Measurements from ENCODE around the gene IFI27.
"Not testable (repeated sequence)": the region's sequence is repeated elsewhere in the genome, so short reads cannot be mapped to it uniquely, and the experiment has no call there.

IFI27 gene

DNA sequence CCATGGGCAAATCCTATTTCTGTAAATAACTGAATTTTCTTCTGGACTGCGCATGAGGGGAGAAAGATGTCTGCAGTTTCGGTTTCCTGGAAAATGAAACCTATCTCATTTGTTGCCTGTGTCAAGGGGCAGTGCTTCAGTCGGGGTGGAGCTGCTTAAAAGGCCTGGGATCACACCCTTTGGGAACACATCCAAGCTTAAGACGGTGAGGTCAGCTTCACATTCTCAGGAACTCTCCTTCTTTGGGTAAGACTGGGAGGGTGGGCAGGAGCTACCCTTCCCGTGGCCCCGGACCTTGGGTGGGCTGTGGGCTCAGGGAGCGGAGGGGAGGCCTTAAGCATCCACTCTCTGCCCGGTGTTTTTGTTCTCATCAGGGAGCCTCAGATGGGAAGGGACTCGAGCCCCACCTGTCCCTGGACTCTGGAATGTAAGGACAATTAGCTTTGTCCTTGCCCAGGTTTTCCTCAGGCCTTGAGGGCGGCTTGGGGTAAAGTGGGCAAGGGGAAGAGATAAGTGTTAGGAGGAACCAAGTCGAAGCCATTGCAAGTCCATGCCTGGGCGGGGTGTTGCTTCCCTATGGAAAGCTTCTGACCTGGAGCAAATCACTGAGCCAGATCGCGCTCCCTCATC is at the start of gene IFI27:
Gene IFI27 (plus strand): TSS at position 185 of the 630 bp plus-strand sequence.
- no peak for DNase-seq

DNA sequence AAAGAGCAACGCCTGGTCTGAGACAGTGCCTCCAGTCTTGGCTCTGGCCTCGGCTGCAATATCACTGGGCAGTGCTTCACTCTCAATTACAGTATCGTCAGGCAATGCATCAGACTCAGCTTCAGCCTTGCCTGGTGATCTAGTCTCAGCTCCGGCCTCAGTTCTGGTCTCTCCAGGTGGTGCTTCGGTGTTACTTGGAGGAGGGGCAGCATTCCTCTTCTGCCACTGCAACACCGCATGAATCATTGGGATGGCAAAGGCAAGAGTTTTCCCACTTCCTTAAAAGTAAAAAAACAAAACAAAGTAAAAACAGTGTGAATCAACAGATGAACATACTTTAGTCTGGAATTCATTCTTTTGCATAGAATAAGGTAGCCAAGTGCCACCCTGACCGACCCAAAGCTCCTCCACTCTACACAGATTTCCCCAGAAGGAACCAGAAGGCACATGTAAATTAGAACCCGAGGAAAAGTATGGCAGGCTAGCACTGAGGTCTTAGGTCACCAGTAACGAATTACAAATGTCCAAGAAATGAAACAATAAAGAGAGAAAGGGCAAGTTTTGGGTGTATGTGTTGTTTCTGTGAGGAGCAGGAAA is 48.1 kb upstream of the IFI27 start:
- DNase-seq, result no peak

DNA sequence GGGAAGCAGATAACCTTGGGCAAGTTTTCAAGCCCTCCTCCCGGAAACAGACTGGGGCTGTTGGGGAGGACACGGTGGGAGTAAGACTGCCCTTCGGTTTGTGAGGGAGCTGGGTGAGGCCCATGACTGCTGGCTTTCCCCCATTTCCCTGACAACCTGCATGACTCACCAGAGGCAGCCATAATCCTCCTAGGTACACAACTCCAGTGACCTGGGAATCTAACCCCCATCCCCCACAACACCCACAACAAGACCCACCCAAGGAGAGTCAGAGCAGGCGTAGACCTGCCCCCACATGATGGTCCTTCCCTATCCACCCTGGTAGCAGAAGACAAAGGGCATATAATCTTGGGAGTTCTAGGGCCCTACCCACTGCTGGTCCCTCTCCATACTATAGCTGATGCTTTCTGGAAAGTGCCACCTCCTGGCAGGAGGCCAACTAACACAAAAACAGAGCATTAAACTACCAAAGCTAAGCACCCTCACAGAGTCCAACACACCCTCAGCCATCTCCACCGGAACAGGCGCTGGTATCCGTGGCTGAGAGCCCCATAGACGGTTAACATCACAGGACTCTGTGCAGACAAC is 44.4 kb upstream of the IFI27 start:
- DNase-seq, result no peak

DNA sequence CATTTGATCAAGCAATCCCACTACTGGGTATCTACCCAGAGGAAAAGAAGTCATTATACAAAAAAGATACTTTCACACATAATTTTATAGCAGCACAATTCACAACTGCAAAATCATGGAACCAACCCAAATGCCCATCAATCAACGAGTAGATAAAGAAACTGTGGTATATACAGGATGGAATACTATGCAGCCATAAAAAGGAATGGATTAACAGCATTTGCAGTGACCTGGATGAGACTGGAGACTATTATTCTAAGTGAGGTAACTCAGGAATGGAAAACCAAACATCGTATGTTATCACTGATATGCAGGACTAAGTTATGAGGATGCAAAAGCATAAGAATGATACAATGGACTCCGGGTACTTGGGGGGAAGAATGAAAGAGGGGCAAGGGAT is 38.5 kb upstream of the IFI27 start:
- not testable (repeated sequence) for DNase-seq

DNA sequence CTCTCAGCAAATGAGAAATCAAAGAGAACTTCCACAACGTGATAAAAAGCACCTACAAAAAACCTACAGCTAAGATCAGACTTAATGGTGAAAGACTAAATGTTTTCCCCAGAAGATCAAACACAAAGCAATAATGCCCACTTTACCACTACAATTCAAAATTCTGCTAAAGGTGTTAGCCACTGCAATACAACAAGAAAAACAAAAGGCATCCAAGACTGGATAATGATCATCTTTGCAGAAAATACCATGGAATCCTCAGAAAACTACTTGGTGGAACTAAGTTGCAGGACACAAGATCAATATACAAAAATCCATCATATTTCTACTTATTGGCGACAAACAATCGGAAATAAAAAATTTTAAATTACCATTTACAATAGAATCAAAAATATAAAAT is 36.0 kb upstream of the IFI27 start:
- no peak for DNase-seq

DNA sequence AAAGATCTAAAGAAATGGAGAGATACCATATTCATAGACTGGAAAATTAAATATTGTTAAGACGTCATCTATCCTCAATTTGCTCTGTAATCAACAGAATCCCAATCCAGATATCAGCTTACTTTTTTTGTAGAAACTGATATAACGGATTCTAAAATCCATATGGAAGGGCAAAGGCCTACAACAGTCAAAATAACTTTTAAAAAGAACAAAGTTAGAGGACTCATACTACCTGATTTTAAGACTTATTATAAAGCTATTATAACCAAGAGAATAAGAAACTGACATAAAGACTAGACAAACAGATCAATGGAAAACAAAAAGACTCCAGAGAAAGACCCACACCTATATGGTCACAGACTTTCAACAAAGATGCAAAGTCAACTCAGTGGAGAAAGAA is 35.5 kb upstream of the IFI27 start:
- DNase-seq, result no peak

DNA sequence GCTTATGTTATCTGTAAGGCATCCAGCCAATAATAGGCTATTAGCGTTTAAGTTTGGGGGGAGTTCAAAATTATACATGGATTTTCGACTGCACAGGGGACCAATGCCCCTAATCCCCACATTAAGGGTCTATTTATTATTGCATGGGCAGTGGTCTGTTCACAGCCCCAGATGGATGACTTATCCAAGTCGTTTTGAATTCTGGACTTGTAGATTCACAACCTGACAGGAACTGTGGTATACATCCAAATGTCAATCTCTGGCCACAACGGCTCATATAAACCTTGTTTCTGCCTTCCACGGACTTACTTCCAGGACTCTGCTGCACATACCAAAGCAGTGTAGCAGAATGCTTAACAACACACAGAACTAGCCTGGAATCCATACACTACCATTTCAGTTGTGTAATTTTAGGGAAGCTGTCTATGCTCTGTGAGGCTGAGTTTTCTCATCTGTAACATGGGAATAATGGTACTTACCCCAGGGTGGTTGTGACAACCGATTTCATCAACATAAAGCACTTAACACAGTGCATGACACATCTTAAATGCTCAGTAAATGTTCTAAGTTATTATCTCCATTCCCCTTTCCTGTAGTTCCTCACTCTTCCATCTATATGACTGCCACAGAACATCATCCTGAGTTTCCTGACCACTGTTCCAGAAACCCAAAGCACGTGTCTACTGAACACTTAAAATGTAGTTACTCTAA is 33.3 kb upstream of the IFI27 start:
- DNase-seq, result no peak

DNA sequence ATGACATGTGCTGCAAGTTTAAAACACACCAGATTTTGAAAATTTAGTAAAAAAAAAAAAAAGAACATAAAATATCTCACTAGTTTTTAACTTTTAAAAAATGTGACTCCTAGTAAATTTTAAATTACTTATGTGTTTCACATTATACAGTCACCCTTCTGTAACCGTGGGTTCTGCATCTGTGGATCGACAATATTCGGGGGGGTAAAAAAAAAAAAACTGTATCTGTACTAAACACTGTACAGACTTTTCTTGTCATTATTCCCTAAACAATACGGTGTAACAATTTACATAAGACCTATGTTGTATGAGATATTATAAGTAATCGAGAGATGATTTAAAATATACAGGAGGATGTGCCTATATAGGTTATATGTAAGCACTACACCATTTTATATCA is 32.7 kb upstream of the IFI27 start:
- no peak for DNase-seq

DNA sequence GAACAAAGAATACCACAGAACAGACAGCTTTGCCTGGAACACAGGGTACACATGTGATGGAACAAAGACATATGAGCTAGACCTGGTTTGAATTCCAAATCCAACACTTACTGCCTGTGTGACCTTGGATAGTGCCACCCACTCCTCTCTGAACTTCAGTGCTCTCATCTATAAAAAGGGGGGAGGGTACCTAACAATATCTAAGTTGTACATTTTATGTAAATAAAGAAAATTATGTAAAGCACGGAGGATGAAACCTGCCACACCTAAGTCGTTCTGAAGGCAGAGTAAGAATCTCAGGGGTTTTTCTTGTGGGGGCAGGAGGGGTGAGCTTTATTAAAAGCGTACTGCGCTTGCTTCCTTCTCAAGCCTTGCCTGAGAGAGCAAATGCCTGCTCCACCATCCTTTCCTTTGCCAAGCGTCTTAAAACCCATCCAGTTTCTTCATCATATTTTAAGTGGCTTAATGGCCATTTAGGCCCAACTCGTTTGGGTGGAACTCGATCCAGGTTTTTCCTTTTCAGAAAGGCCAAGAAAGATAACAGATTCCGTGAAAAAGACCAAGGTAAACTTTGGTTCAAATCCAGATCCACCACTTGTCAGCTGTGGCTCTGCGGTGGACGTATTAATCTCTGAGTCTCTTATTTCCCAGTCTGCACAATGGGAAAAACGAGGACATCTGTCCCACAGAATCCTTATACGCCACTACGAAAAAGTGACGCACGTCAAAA is 30.5 kb upstream of the IFI27 start:
- DNase-seq, result no peak

DNA sequence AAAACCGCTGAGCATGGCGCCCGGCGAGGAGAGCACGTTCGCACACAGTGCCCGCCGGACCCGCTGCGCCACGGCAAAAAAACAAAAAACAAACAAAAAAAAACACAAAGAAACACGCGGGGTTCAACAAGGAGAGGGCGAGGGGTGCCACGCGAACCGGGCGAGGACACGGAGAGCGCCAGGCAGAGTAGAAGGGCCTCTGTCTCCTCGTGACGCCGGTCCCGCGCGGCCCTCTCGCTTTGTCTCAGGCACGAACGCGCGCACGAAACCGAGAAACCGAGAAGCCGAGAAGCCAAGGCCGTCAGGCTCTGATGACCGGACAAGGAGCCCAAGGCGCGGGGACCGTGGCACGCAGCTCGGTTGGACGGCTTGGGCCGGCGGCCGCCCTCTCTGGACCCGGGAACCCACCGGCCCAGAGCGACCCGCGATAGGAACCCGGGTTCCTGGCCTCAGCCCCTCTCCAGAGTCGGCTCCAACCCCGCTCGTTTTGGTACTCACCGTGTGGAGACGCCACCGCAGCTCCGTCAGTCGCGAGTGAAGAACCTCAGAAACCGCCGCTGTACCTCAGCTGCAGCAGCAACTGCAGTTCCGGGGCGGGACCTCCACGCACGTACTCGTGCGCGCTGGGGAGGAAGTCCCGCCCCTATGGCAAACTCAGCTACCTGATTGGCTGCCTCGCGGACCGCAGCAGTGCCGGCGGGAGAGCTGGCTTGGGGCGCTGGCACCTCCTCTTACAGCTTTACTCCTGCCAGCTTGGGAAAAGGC is 29.7 kb upstream of the IFI27 start, which contains the start of the genes DDX24 and IFI27L1:
Gene DDX24 (minus strand): TSS at position 582 of the 765 bp plus-strand sequence. CDS start 1,460 bp downstream, outside the sequence.
Gene IFI27L1 (plus strand): TSS at position 690 of the 765 bp plus-strand sequence. CDS start 15,628 bp downstream, outside the sequence.
- peak; percentile 97 for DNase-seq

DNA sequence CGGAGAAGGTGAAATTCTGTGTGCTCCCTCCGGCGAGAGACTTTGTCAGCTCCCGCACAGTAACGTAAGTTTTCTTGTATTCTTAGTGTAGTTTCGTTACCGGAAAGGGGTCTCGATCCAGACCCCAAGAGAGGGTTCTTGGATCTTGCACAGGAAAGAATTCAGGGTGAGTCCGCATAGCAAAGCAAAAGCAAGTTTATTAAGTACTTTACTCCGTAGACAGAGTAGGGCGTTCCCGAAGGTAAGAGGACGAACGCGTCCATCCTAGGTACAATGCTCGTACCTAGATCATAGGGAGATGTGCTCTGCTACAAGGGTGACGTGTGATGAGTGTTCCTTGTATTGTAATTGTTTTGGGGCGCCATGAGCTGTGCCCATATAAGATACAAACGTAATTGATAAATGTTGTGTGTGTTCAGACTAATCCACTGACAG is 29.1 kb upstream of the IFI27 start:
- DNase-seq, result no peak

DNA sequence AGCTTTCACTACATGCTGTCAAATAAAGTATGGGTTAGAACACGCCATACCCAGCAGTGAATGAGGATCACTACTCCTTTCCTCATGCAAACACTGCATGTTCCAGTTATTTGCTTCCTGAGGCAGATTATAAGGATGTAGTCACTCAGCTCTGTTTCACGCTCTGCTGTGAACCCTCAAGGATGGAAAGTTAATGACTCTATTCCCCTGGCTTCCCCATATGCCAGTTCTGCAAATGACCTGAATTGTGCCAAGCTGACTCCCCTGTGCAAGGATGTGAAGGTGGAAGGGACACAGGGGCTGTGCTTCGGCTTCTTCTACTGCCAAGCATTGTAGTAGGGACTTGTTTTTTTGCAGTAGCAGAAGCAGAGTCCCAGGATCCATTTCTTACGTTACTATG is 22.6 kb upstream of the IFI27 start:
- DNase-seq, result no peak

DNA sequence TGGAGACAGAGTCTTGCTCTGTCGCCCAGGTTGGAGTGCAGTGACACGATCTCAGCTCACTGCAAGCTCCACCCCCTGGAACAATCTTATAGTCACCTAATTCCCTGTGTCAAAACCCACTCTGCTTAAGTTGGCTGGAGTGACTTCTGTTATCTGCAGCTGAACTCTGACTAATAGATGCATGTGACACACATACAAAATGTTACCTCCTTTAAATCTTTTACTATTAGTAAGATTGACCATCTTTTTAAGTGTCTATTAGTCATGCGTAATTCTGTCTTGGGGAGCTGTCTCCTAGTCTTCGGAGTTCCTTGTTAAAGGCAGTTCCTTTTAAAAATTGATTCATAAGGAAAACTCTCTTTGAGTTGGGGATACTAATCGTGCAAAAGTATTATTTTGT is 22.0 kb upstream of the IFI27 start:
- no peak for DNase-seq

DNA sequence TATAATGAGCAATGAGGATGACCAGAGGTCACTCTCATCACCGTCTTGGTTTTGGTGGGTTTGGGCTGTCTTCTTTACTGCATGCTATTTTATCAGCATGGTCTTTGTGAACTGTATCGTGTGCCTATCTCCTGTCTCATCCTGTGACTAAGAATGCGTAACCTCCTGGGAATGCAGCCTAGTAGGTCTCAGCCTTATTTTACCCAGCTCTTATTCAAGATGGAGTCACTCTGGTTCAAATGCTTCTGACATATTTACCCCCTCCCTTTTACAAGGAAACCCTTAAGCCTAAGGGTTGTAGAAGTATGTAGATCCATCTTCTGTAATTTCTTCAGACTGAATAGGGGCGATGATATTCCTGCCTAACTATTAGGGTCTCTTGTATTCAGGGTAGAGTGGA is 21.1 kb upstream of the IFI27 start:
- DNase-seq, result no peak

DNA sequence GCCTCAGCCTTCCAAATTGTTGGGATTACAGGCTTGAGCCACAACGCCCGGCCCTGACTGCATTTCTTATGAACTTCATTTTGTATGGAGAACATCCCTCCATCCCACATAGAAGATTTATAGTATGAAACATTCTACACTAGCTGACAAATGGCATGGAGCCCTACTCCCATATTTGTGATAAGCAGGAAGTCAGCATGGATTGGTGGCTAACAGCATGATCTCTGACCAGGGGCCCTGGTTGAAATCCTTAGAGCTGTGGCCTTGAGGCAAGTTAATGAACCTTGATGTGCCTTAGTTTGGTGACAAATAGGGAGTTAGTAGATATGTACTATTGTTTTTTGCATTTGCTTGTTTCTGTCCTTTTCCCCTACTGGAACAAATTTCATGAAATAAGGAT is 17.1 kb upstream of the IFI27 start:
- DNase-seq, result no peak

DNA sequence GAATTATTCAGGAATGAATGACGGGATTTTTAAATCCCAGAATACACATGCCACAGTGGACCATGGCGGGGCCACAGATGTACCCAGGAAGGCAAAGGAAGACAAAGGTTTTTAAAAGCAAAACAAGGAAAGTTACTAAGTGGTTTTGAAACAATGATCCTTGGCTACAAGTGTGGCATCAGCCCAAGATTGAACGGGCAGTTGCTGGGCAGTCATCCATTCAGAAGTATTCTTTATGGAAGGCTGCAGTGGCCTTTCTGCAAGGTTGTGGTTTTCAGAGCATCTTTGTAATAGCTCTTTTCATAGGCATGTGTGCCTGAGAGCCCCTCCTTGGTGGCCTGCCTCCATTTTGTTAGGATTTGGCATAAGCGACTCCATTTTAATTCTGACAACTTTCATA is 13.4 kb upstream of the IFI27 start:
- DNase-seq, result no peak

DNA sequence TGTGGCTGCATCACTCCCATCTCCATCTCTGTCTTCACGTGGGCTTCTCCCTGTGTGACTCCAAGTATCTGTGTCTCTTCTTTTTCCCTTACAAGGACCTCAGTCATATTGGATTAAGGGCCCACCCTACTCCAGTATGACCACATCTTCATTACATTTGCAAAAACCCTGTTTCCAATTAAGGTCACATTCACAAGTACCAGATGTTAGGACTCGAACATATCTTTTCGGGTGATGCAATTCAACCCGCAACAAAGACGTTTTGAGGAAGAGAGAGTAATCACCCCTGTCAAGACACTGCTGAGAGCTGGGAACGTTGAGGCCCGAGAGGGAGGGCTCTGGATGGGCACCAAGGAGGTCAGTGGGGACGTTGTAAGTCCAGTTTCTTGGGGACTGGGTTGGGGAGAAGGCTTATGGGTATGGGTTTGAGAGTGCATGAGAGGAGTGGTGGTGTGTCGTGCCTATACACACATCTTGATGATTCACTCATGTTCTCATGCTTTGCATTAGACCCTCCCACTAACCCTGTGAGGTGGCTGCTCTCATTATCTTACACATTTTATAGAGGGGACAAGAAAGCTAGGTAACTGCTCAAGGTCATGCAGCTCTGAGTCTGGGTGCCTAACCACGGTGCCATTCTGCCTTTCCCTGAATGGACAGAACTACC is 12.1 kb upstream of the IFI27 start:
- no peak for DNase-seq

DNA sequence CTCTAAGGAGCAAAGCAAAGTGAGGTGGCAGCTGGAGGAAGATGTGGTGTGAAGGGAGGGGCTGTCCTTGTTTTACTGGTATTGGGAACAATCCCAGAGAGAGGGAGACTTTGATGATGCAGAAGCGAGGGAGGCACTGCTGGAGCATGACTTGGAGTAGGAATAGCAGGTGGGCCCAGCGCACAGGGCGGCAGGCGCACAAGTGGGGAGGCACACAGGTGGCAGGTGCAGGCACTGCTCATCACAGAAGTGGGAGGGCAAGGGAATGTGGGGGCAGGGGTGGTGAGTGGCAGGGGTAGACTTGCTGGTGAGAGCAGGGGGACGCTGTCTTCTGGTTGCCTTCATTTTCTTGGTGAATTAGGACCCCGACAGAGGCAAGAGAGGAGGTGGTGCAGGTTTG is 11.5 kb upstream of the IFI27 start:
- no peak for DNase-seq

DNA sequence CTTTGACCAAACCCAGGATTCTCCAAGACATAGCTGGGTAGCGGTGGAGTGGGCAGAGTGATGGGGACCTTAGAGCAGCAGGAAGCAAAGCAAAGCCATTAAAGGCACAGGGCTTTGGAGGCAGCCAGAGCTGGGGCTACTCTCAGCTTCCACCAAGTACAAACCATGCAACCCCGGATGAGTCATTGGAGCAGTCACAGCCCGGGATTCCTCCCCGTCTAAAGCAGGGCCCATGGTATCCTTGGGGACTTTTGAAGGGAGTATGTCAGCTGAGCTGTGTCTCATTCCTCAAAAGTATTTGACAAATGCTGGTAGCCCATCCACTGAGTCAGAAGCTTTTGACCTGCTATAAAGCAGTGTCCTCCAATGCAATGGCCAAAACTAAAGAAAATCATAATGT is 9.7 kb upstream of the IFI27 start:
- DNase-seq, result no peak

DNA sequence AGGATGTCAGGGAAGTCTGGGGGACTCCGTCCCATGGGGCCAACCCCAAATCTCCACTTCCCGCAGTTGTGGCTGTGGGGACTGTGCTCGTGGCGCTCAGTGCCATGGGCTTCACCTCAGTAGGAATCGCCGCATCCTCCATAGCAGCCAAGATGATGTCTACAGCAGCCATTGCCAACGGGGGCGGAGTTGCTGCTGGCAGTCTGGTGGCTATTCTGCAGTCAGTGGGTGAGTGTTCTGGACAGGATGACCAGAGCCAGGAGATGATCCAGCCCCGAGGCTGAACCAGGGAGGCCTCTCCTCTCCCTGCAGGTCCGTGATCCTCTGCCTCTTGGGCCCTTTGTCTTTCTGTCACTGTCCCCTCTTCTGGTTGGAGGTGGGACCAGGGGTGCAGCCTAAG is 8.8 kb upstream of the IFI27 start:
- DNase-seq, result no peak

DNA sequence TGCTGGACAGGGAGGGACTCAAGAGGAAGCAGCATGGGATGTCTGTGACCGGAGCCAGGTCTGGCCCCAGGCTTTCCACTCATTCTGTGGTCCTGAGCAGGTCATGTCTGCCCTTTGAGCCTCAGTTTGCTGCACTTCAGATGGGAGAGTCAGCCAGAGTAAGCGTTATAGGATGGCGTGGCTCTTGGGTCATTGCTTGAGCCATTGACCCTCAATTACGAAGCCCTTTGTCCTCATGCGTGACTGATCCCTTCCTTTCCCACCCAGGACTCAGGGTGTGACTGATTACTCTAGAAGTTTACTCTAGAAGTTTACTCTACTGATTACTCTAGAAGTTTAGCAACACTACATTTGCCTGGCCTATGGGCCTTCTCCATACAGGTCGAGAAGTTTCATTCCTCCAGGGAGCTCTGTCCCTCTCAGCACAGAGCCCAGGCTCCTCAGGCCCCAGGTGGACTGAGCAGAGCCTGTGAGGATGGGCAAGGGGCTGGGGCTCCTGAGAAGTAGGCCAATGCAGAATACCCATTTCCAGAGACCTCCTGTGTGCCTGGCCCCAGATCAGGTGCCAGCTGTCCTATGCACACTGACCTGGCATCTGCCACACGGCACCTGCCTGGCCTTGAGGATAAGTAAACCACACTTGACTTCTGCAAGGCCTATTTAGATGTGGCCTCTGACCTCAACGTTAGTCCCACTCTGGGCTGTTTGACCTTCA is 7.6 kb upstream of the IFI27 start:
- no peak for DNase-seq

Measured in stimulated activated CD4-positive, alpha-beta T cell treated with anti-CD3 and anti-CD28 coated beads, Interleukin-4, amount 100 ng/mL, for 1 hour (primary cell).